ENCODE data around the gene BLACAT1.

Gene BLACAT1

GRCh38 chr1:205447457-205448341 is 8.1 kb downstream of the BLACAT1 start:
- no peak for DNase-seq (ENCODE audit: extremely low read depth, low read depth)

GRCh38 chr1:205446828-205447227 is 9.0 kb downstream of the BLACAT1 start:
- no peak for TF ChIP-seq CTCF (IDR thresholded peaks at IDR 0.05; ENCODE audit: low read depth, low read length)
- DNase-seq (ENCODE audit: extremely low read depth, low read depth) = no peak

More at GRCh38 chr1:205447457-205448341, 8.1 kb downstream of the BLACAT1 start:
- TF ChIP-seq CTCF (IDR thresholded peaks at IDR 0.05; ENCODE audit: low read depth, low read length) = no peak

GRCh38 chr1:205445646-205445935 is 10.3 kb downstream of the BLACAT1 start:
- no peak for TF ChIP-seq CTCF (IDR thresholded peaks at IDR 0.05; ENCODE audit: low read depth, low read length)
- DNase-seq (ENCODE audit: extremely low read depth, low read depth) = no peak

GRCh38 chr1:205444931-205445645 is 10.8 kb downstream of the BLACAT1 start:
- no peak for DNase-seq (ENCODE audit: extremely low read depth, low read depth)
- TF ChIP-seq CTCF (IDR thresholded peaks at IDR 0.05; ENCODE audit: low read depth, low read length) = no peak

GRCh38 chr1:205444300-205444930 is 11.4 kb downstream of the BLACAT1 start:
- no peak for DNase-seq (ENCODE audit: extremely low read depth, low read depth)
- no peak for TF ChIP-seq CTCF (IDR thresholded peaks at IDR 0.05; ENCODE audit: low read depth, low read length)

- no peak for TF ChIP-seq CTCF (IDR thresholded peaks at IDR 0.05; ENCODE audit: low read depth, low read length)
- no peak for DNase-seq (ENCODE audit: extremely low read depth, low read depth)
These were observed 12.1 kb downstream of the BLACAT1 start for GRCh38 chr1:205443585-205444299.

Data from AG09319 (cell line).